RWPE1 (cell line): Measurements from ENCODE around the gene TBX21.

Experiments used
- CTCF ChIA-PET: fragments of 350-600 bp; sonication (Branson Sonifier 250); formaldehyde crosslinking; extraction: SDS; loops from one replicate; lab custom pipeline; 2021; lab: Yijun Ruan, JAX
- POLR2A ChIA-PET: fragments of 400-600 bp; formaldehyde crosslinking; extraction: SDS; loops from one replicate; lab custom pipeline; 2020; ENCODE audit warnings: antibody characterized with exemption; ENCODE audit not compliant: low non-redundant PET; lab: Yijun Ruan, JAX
- DNase-seq: peaks from one replicate; pipeline ENCODE4 v3.0.0; 2012; ENCODE audit warnings: low spot score
- H3K27ac ChIP-seq: fragments of 450-650 bp; 2 replicates; pipeline ENCODE4 v1.5.1; 2017
- TF ChIP-seq, protein P1 (sequence below): fragments of 450-650 bp; conservative IDR thresholded peaks from 2 replicates; pipeline ENCODE4 v1.5.1; 2017; ENCODE audit warnings: low read depth, mild to moderate bottlenecking

The TBX21 gene

DNA sequence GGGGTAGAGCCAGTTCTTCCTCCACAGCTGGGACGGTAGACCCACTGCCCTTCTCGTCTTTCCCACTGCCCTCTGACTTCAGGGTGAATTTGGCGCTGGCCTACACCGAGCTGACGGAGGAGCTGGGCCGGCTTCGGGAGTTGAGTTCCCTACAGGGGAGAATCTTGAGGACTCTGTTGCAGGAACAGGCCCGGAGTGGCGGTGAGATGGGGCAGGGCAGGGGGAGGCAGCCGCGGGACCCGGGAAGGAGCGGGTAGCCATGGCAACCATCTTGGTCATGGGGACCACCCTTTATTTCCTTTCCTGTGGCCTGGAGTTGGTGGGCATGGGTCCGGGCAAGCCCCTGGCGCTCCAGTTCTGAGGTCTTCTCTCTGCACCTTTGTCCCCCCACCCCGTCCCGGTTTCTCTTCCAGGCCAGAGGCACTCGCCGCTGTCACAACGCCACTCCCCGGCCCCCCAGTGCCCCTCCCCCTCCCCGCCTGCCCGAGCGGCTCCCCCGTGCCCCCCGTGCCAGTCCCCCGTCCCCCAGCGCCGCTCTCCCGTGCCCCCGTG, 24.6 kb upstream of the TBX21 start:
- ChIA-PET POLR2A (no interaction called here), CTCF (interaction anchor here (2.3 kb wide), 1 partner anchor 10 kb away, joined by 12 read pairs; no protein-coding TSS in a partner anchor)
- TF ChIP-seq, protein P1, sequence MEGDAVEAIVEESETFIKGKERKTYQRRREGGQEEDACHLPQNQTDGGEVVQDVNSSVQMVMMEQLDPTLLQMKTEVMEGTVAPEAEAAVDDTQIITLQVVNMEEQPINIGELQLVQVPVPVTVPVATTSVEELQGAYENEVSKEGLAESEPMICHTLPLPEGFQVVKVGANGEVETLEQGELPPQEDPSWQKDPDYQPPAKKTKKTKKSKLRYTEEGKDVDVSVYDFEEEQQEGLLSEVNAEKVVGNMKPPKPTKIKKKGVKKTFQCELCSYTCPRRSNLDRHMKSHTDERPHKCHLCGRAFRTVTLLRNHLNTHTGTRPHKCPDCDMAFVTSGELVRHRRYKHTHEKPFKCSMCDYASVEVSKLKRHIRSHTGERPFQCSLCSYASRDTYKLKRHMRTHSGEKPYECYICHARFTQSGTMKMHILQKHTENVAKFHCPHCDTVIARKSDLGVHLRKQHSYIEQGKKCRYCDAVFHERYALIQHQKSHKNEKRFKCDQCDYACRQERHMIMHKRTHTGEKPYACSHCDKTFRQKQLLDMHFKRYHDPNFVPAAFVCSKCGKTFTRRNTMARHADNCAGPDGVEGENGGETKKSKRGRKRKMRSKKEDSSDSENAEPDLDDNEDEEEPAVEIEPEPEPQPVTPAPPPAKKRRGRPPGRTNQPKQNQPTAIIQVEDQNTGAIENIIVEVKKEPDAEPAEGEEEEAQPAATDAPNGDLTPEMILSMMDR: no peak

DNA sequence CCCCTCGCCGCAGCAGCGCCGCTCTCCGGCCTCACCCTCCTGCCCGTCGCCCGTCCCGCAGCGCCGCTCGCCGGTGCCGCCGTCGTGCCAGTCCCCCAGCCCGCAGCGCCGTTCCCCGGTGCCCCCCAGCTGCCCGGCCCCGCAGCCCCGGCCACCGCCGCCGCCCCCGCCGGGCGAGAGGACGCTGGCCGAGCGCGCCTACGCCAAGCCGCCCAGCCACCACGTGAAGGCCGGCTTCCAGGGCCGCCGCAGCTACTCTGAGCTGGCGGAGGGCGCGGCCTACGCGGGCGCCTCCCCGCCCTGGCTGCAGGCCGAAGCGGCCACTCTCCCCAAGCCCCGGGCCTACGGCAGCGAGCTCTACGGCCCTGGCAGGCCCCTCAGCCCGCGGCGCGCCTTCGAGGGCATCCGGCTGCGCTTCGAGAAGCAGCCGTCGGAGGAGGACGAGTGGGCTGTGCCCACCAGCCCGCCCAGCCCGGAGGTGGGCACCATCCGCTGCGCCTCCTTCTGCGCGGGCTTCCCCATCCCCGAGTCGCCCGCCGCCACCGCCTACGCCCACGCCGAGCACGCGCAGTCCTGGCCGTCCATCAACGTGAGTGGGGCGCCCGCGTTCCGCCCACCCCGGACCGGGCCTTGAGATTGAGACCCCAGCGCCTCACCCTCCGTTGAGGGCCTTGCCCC, 24.0 kb upstream of the TBX21 start:
- ChIA-PET POLR2A (no interaction called here), CTCF (interaction anchor here (2.3 kb wide), 1 partner anchor 10 kb away, joined by 12 read pairs; no protein-coding TSS in a partner anchor)
- DNase-seq: no peak
- no peak overlapping the region for H3K27ac ChIP-seq
- TF ChIP-seq, protein P1: no peak

More for the DNA sequence above, 24.6 kb upstream of the TBX21 start:
- no peak overlapping the region for H3K27ac ChIP-seq
- no peak for DNase-seq

DNA sequence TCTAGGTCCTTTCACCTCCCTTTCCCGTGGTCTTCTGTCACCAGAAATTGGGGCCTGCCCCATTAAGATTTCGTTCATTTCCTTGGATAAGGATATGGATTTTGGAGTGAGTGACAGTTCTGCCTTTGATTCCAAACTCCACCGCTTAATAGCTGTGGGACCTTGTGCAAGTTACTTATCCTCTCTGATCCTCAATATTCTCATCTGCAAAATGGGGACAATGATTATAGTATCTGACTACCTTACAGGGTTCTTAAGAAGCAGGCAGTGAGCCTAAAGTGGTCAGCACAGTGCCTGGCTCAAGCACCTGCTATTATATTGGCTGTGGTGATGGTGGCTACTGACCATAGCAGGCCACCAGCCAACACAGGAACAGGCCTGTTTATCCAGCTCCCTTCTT, 23.4 kb upstream of the TBX21 start:
- TF ChIP-seq, protein P1: no peak
- CTCF ChIA-PET: interaction anchor here (0.6 kb wide), 1 partner anchor 10 kb away, joined by 3 read pairs; no protein-coding TSS in a partner anchor
- POLR2A ChIA-PET: no interaction called here

DNA sequence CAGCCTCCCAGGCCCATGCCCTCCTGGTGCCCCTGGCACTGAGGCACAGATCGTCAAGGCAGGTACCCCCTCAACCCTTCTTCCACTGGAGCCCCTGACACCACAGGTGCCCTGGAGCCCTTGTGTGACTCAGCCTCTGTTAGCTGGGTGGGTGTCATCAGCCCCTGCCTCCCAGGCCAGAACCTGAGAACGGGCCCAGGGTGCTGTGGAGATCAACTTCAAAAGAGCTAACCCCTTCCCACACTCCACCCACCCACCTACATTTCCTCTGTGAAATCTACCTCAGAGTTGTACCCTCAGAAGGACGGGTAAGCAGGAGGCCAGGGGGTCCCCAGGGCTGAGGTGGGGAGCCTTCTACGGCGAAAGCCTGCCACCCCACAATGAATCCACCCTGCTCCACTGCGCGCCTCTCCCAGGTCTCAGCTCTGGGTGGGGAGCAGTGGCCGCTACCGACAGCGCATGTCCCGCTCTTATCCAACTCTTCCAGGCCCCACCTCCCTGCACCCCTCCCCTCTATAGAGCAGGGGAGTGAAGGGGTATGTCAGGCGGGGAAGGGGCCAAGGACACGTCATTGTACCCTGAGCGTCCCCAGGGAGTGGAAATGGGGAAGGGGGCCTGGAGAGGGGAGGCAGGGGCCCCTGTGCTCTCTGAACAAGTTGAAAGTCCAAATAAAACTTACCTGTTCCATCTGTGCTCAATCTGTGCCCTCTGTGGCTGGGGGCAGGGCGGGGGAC, 21.5 kb upstream of the TBX21 start:
- TF ChIP-seq, protein P1: no peak
- POLR2A ChIA-PET: no interaction called here
- DNase-seq: no peak
- CTCF ChIA-PET: no interaction called here
- H3K27ac ChIP-seq: no peak overlapping the region

More for the DNA sequence above, 23.4 kb upstream of the TBX21 start:
- no peak overlapping the region for H3K27ac ChIP-seq
- no peak for DNase-seq

DNA sequence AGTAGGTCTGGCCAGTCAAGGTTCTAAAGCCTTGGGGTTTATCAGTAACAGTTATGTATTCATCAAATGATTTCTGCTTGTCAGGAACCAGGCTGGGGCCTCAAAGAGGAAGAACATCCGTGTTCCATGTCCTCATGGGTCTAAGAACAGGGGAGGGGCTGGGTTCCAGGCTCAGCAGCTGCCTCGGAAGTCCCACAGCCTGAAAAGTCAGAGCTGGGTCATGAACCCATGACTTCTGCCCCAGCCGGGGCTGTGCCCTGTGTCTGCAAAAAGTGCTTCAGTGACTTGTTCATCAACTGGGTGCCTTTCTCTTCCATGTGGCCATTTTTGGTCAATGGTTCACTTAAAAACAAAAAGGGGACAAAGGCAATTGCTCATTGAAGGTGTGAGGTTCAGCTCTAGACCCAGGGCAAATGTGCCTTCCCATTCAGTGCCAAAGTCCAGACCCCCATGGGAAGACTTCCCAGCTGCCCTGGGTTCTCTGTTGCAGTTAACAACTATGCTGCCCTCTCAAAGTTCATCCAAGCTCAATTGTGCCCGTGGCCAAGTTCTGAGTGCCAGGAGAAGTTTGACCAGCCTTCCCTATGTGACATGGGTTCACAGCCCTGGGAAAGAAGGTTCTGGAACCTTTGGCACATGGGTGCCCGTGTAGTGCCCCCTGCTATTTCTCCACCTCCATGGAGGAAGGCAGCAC, 20.6 kb upstream of the TBX21 start:
- TF ChIP-seq, protein P1: no peak
- DNase-seq: no peak
- CTCF ChIA-PET: interaction anchor here (0.7 kb wide), 1 partner anchor 13 kb away, joined by 3 read pairs; no protein-coding TSS in a partner anchor
- no peak overlapping the region for H3K27ac ChIP-seq
- POLR2A ChIA-PET: no interaction called here
